HUES6 (cell line): ENCODE data around the gene FSTL4.

Experiments
- H3K27ac ChIP-seq: 2 replicates; pipeline ENCODE4 v1.7.0; 2013; ENCODE audit warnings: low read depth, mild to moderate bottlenecking, low read length, inconsistent platforms
- H3K27me3 ChIP-seq: 2 replicates; pipeline ENCODE4 v1.6.1; 2013; ENCODE audit warnings: low read length; ENCODE audit not compliant: control insufficient read depth, insufficient read depth
- H3K36me3 ChIP-seq: 2 replicates; pipeline ENCODE4 v1.6.1; 2013; ENCODE audit warnings: low read length; ENCODE audit not compliant: control insufficient read depth, insufficient read depth
- H3K4me1 ChIP-seq: 2 replicates; pipeline ENCODE4 v1.6.1; 2013; ENCODE audit warnings: low read length; ENCODE audit not compliant: control insufficient read depth, insufficient read depth
- H3K4me3 ChIP-seq: 2 replicates; pipeline ENCODE4 v1.5.1; 2013; ENCODE audit warnings: low read depth, low read length
- H3K9ac ChIP-seq: one replicate; pipeline ENCODE4 v1.6.1; 2013; ENCODE audit warnings: mild to moderate bottlenecking, low read length
- H3K9me3 ChIP-seq: 2 replicates; pipeline ENCODE4 v1.6.1; 2013; ENCODE audit warnings: low read depth, low read length; ENCODE audit not compliant: control insufficient read depth, insufficient read depth

Gene FSTL4

DNA sequence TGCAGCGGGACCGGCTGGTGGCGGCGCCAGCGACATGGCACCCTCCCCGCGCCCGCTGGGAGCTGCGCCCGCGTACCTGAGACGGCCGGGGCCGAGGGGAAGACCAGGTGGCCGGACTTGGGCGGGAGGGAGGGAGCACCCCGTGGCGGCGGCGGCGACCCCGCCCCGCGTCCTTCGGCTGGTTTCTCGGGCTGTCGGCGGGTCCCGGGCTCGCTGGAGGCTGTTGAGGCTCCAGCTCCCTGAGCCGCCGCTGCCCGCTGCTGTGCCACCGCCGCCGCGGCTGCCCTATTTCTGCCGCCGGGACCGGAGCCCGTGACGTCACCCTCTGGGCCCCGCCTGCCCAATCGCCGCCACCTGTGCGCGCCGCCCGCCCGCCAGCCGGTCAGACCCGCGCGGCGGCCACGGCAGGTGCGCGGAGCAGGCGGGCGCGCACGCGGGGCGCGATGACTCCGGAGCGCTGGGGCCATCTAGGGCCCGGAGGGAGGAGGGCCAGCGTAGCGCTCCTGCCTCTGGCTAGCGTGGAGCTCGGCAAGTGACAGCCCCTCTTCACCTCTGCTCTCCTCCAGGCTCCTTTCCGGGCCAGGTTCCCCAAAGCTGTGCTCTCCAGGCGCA lies at the start of gene FSTL4:
TSS of gene FSTL4 (minus strand) at position 293 of the 612 bp plus-strand sequence.
- Histone ChIP-seq H3K9me3 (no peaks in the 10 kb centered on the region), H3K4me1 (0 out of 2 replicates have a peak, but pooled peaks cover 3% of the 10 kb centered on the region), H3K27me3 (peaks cover 83% of the 10 kb centered on the region), H3K4me3 (peak within 1 kb of the TSS; percentile 54), H3K36me3 (no peaks in the 10 kb centered on the region), H3K27ac (no peak within 1 kb of the TSS), H3K9ac (peak within 1 kb of the TSS; percentile 12)

DNA sequence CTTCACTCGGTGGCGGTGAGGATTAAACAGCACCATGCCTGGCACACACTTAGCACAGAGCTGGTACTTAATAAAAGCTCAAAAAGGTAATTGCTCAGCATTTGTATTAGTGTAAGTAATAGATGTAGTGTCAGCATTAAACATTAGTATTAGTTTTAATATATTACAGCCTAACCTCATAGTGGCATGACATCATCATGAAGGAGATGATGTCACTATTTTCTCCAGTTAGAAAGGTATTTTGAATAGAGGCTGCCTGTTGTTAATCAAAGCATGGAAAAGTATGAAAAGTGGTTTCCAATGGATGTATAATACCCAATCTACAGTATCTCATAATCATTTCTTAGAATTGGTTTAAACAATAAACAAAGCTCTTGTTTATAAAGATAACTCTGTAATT lies 49.0 kb upstream of the FSTL4 start:
- H3K9ac ChIP-seq, result no peak overlapping the region

GRCh38 chr5:133658327-133658726 lies 46.0 kb upstream of the FSTL4 start:
- Histone ChIP-seq H3K27ac (no peak overlapping the region), H3K36me3 (no peaks in the 10 kb centered on the region), H3K4me3 (no peak overlapping the region), H3K9me3 (no peaks in the 10 kb centered on the region), H3K9ac (no peak overlapping the region), H3K27me3 (peaks cover 4% of the 10 kb centered on the region; the same call in 1 of the 2 replicates), H3K4me1 (no peaks in the 10 kb centered on the region)

More for the DNA sequence above, 49.0 kb upstream of the FSTL4 start:
- Histone ChIP-seq H3K27ac (no peak overlapping the region), H3K36me3 (no peaks in the 10 kb centered on the region), H3K4me3 (no peak overlapping the region), H3K9me3 (no peaks in the 10 kb centered on the region), H3K27me3 (peaks cover 3% of the 10 kb centered on the region; the same call in 1 of the 2 replicates), H3K4me1 (no peaks in the 10 kb centered on the region)

- Histone ChIP-seq H3K36me3 (no peaks in the 10 kb centered on the region), H3K9me3 (no peaks in the 10 kb centered on the region), H3K27ac (no peak overlapping the region), H3K4me1 (no peaks in the 10 kb centered on the region), H3K9ac (no peak overlapping the region), H3K27me3 (peaks cover 4% of the 10 kb centered on the region; the same call in 1 of the 2 replicates), H3K4me3 (no peak overlapping the region)
Measured at GRCh38 chr5:133657036-133657435, 44.7 kb upstream of the FSTL4 start.

DNA sequence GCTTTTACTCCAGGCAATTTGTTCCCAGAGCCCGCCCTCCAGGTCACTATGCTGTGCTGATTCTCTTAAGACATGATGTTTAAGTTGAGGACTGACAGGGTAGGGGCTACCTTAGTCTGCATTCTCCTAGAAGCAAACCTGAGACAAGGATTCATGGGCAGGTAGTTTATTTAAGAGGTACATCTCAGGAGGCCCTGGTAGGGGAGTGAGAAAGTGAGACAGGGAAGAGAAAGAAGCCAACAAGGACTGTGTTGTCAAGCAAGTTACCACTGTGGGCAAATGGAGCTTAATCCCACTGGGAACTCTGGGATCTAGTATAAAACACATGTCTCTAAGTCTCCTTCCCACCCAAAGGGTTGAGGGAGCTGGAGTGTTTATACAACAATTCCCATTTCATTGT lies 43.6 kb upstream of the FSTL4 start:
- H3K9ac ChIP-seq, result no peak overlapping the region
- H3K9me3 ChIP-seq, result no peaks in the 10 kb centered on the region
- no peaks in the 10 kb centered on the region for H3K36me3 ChIP-seq
- H3K4me3 ChIP-seq, result no peak overlapping the region
- no peaks in the 10 kb centered on the region for H3K4me1 ChIP-seq
- no peak overlapping the region for H3K27ac ChIP-seq
- H3K27me3 ChIP-seq, result peaks cover 4% of the 10 kb centered on the region; the same call in 1 of the 2 replicates

GRCh38 chr5:133653760-133654049 lies 41.4 kb upstream of the FSTL4 start:
- H3K9ac ChIP-seq, result no peak overlapping the region
- no peaks in the 10 kb centered on the region for H3K9me3 ChIP-seq
- no peaks in the 10 kb centered on the region for H3K4me1 ChIP-seq
- no peak overlapping the region for H3K27ac ChIP-seq
- H3K4me3 ChIP-seq, result no peak overlapping the region
- H3K27me3 ChIP-seq, result peaks cover 4% of the 10 kb centered on the region; the same call in 1 of the 2 replicates
- H3K36me3 ChIP-seq, result no peaks in the 10 kb centered on the region

DNA sequence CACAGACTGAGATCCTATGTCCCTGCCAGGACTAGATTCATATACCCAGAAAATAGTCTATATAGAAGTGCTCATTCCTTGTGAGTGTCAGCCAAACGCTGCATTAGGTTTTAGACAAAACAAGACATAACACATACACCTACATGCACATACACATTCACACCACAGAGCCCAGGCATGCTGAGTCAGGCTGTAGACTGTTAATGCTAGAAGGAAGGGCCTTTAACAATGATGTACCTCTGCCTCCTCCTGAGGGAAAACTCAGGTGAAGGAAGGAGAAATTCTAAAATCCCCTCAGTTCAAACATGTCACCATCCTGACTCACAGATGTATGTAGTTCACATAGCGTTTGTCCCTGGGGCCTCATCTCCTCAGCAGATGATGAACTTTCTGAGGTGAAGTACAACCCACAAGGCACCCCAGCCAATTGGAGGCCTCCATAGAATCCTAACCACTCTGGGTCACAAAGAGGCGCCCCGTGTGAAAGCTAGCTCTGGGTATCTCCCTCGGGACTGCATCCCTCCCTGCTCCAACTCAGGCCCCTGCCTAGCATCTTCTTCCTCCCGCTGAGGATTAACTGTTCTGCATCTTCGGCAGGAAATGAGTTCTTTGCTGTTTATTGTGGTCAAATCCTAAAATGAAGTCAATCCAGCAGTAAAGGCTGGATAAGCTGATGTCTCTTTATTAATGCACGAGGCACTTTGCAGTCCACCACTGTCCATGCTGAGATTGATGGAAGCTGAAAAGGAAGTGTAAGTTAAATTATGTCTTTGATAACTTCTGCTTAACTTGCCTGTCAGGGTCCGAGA lies 40.8 kb upstream of the FSTL4 start:
- Histone ChIP-seq H3K27me3 (peaks cover 4% of the 10 kb centered on the region; the same call in 1 of the 2 replicates), H3K27ac (no peak overlapping the region), H3K4me3 (no peak overlapping the region), H3K36me3 (no peaks in the 10 kb centered on the region), H3K9me3 (no peaks in the 10 kb centered on the region), H3K4me1 (no peaks in the 10 kb centered on the region), H3K9ac (no peak overlapping the region)

DNA sequence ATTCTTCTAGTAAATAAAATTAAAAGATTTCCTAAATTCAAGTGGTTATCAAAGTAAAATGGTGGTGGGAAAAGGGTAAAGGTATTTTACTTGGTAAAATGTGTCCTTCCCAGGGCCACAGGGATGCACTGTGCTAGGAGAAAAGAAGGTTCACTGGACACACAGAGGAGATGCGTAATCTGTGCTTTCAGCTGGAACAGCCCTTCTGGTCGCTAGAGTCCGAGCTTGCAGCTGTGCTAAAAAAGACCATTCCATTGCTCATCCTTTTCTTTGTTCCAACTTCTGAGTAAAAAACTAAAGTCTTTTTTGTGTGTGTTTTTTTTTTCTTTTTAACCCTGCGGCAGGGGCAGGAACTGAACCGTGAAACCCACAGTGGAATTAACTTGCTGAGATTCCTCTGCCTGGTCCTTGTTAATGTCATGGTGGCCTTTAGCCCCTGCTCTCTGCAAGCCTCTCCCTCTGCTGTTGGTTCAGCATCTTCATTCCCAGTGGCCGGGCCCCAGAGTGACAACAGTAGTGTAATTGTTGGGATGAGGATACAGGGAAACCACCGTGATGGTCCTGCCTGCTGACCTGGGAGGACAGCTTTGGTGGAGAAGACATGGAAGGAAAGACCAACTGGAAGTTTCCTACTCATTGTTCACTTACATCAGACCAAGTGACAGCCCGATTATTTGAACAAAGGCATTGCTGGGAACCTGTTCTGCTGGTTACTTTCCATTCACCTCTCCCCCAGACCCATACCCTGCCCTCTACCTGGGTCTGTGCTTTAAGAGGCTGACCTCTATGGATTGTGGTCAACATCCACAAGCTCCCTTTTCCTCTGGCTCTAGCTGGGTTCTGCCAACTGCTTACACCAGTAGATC lies 31.9 kb upstream of the FSTL4 start:
- no peaks in the 10 kb centered on the region for H3K9me3 ChIP-seq
- H3K4me1 ChIP-seq, result no peaks in the 10 kb centered on the region
- no peak overlapping the region for H3K4me3 ChIP-seq
- no peak overlapping the region for H3K27ac ChIP-seq
- H3K9ac ChIP-seq, result no peak overlapping the region
- no peaks in the 10 kb centered on the region for H3K36me3 ChIP-seq
- peaks cover 8% of the 10 kb centered on the region; the same call in 1 of the 2 replicates for H3K27me3 ChIP-seq

GRCh38 chr5:133643365-133643764 lies 31.0 kb upstream of the FSTL4 start:
- Histone ChIP-seq H3K27me3 (peaks cover 8% of the 10 kb centered on the region; the same call in 1 of the 2 replicates), H3K4me1 (no peaks in the 10 kb centered on the region), H3K36me3 (no peaks in the 10 kb centered on the region)

GRCh38 chr5:133642153-133642722 lies 29.9 kb upstream of the FSTL4 start:
- H3K4me1 ChIP-seq, result no peaks in the 10 kb centered on the region
- H3K9ac ChIP-seq, result no peak overlapping the region
- no peak overlapping the region for H3K4me3 ChIP-seq
- no peaks in the 10 kb centered on the region for H3K36me3 ChIP-seq
- H3K9me3 ChIP-seq, result no peaks in the 10 kb centered on the region
- no peak overlapping the region for H3K27ac ChIP-seq
- peaks cover 8% of the 10 kb centered on the region; the same call in 1 of the 2 replicates for H3K27me3 ChIP-seq

More at GRCh38 chr5:133643365-133643764, 31.0 kb upstream of the FSTL4 start:
- H3K9me3 ChIP-seq, result no peaks in the 10 kb centered on the region
- no peak overlapping the region for H3K4me3 ChIP-seq
- no peak overlapping the region for H3K9ac ChIP-seq
- no peak overlapping the region for H3K27ac ChIP-seq
